ENCODE measurements around the gene VSTM5.

Gene VSTM5

GRCh38 chr11:93843906-93844305 is 6.5 kb downstream of the VSTM5 start:
- Histone ChIP-seq H2AFZ (ENCODE audit: low read length) (no peak overlapping the region), H3K9me3 (ENCODE audit: low read length) (no peaks in the 10 kb centered on the region), H3K27me3 (ENCODE audit: insufficient read depth, low read length) (no peaks in the 10 kb centered on the region), H3K4me2 (ENCODE audit: low read length) (no peak overlapping the region), H4K20me1 (ENCODE audit: insufficient read depth, low read length) (no peaks in the 10 kb centered on the region), H3K4me3 (ENCODE audit: low read depth, low read length, poor library complexity, severe bottlenecking) (no peak overlapping the region), H3K79me2 (ENCODE audit: insufficient read depth, low read length) (no peaks in the 10 kb centered on the region), H3K9me2 (ENCODE audit: low read depth, low read length) (no peaks in the 10 kb centered on the region), H3K36me3 (ENCODE audit: insufficient read depth, low read length) (no peaks in the 10 kb centered on the region), H3K27ac (ENCODE audit: low read depth, low read length, poor library complexity, severe bottlenecking) (no peak overlapping the region), H3F3A (ENCODE audit: insufficient read depth, low read length) (no peaks in the 10 kb centered on the region), H3K4me1 (ENCODE audit: insufficient read depth, low read length, severe bottlenecking) (no peaks in the 10 kb centered on the region), H3K9ac (ENCODE audit: low read length) (no peak overlapping the region)
- no peak for TF ChIP-seq CTCF (IDR thresholded peaks at IDR 0.05; ENCODE audit: low read length)
- no peak for TF ChIP-seq EZH2 (IDR thresholded peaks at IDR 0.05; ENCODE audit: borderline replicate concordance, low read length)

GRCh38 chr11:93842461-93842860 is 8.0 kb downstream of the VSTM5 start:
- H3K27ac ChIP-seq (ENCODE audit: low read depth, low read length, poor library complexity, severe bottlenecking), result no peak overlapping the region
- no peak overlapping the region for H3K4me3 ChIP-seq (ENCODE audit: low read depth, low read length, poor library complexity, severe bottlenecking)
- TF ChIP-seq CTCF (IDR thresholded peaks at IDR 0.05; ENCODE audit: low read length) (no peak), EZH2 (IDR thresholded peaks at IDR 0.05; ENCODE audit: borderline replicate concordance, low read length) (no peak)
- H3K9me2 ChIP-seq (ENCODE audit: low read depth, low read length), result no peaks in the 10 kb centered on the region
- H3K4me1 ChIP-seq (ENCODE audit: insufficient read depth, low read length, severe bottlenecking), result no peaks in the 10 kb centered on the region
- no peak overlapping the region for H3K4me2 ChIP-seq (ENCODE audit: low read length)
- H3K79me2 ChIP-seq (ENCODE audit: insufficient read depth, low read length), result no peaks in the 10 kb centered on the region
- H3K9me3 ChIP-seq (ENCODE audit: low read length), result no peaks in the 10 kb centered on the region
- H3K36me3 ChIP-seq (ENCODE audit: insufficient read depth, low read length), result no peaks in the 10 kb centered on the region
- H3K27me3 ChIP-seq (ENCODE audit: insufficient read depth, low read length), result no peaks in the 10 kb centered on the region
- H3K9ac ChIP-seq (ENCODE audit: low read length), result no peak overlapping the region
- no peak overlapping the region for H2AFZ ChIP-seq (ENCODE audit: low read length)
- H4K20me1 ChIP-seq (ENCODE audit: insufficient read depth, low read length), result no peaks in the 10 kb centered on the region
- H3F3A ChIP-seq (ENCODE audit: insufficient read depth, low read length), result no peaks in the 10 kb centered on the region

- H3K9me2 ChIP-seq (ENCODE audit: low read depth, low read length), result no peaks in the 10 kb centered on the region
- H3K4me2 ChIP-seq (ENCODE audit: low read length), result no peak overlapping the region
- TF ChIP-seq CTCF (IDR thresholded peaks at IDR 0.05; ENCODE audit: low read length) (no peak), EZH2 (IDR thresholded peaks at IDR 0.05; ENCODE audit: borderline replicate concordance, low read length) (no peak)
- no peak overlapping the region for H3K9ac ChIP-seq (ENCODE audit: low read length)
- no peak overlapping the region for H2AFZ ChIP-seq (ENCODE audit: low read length)
- no peaks in the 10 kb centered on the region for H3F3A ChIP-seq (ENCODE audit: insufficient read depth, low read length)
- no peaks in the 10 kb centered on the region for H3K4me1 ChIP-seq (ENCODE audit: insufficient read depth, low read length, severe bottlenecking)
- no peaks in the 10 kb centered on the region for H3K27me3 ChIP-seq (ENCODE audit: insufficient read depth, low read length)
- no peaks in the 10 kb centered on the region for H3K9me3 ChIP-seq (ENCODE audit: low read length)
- no peaks in the 10 kb centered on the region for H3K36me3 ChIP-seq (ENCODE audit: insufficient read depth, low read length)
- no peak overlapping the region for H3K27ac ChIP-seq (ENCODE audit: low read depth, low read length, poor library complexity, severe bottlenecking)
- H3K79me2 ChIP-seq (ENCODE audit: insufficient read depth, low read length), result no peaks in the 10 kb centered on the region
- no peaks in the 10 kb centered on the region for H4K20me1 ChIP-seq (ENCODE audit: insufficient read depth, low read length)
- no peak overlapping the region for H3K4me3 ChIP-seq (ENCODE audit: low read depth, low read length, poor library complexity, severe bottlenecking)
Measured at GRCh38 chr11:93842034-93842433, 8.4 kb downstream of the VSTM5 start.
